ENCODE data around the gene TLR8.

- TF ChIP-seq TOX (CRISPR knock-in tag; IDR thresholded peaks at IDR 0.05; ENCODE audit: borderline replicate concordance), result no peak
- no peak for TF ChIP-seq RARB (CRISPR knock-in tag; IDR thresholded peaks at IDR 0.05)
- no peak for TF ChIP-seq ZNF565 (CRISPR knock-in tag; conservative IDR thresholded peaks at IDR 0.05; ENCODE audit: low read depth)
Measured at GRCh38 chrX:12898073-12898472, 8.3 kb upstream of the TLR8 start.
